Hepatocyte (in vitro differentiated cells): ENCODE data around the gene GPR152. TPM values are rescaled to one million over a fixed set of nuclear protein-coding genes. Genes with fewer than 3 reads are reported as not detected.
A peak's percentile ranks its signal among the peaks of the same experiment; 100 is the strongest.

Experiments used
- DNase-seq: peaks from one replicate; pipeline ENCODE4 v3.0.0-alpha.2; 2016; ENCODE audit warnings: low spot score
- H2AFZ ChIP-seq: fragments of 200-600 bp; sonication (generic); 2 replicates; pipeline ENCODE4 v1.6.0; 2016; ENCODE audit warnings: antibody characterized with exemption, mild to moderate bottlenecking
- H3K27ac ChIP-seq: fragments of 200-600 bp; sonication (generic); 2 replicates; pipeline ENCODE4 v1.5.1; 2016; ENCODE audit warnings: mild to moderate bottlenecking
- H3K27me3 ChIP-seq: fragments of 200-600 bp; sonication (generic); 2 replicates; pipeline ENCODE4 v1.6.1; 2016
- H3K36me3 ChIP-seq: fragments of 200-600 bp; sonication (generic); replicated peaks from 2 replicates; pipeline ENCODE4 v1.5.1; 2016; ENCODE audit warnings: low read depth; ENCODE audit not compliant: insufficient read depth
- H3K4me1 ChIP-seq: fragments of 200-600 bp; sonication (generic); 2 replicates; pipeline ENCODE4 v1.5.1; 2016; ENCODE audit warnings: mild to moderate bottlenecking, moderate library complexity; ENCODE audit not compliant: insufficient read depth
- H3K4me2 ChIP-seq: fragments of 200-600 bp; sonication (generic); 2 replicates; pipeline ENCODE4 v1.6.0; 2016
- H3K4me3 ChIP-seq: fragments of 200-600 bp; sonication (generic); 2 replicates; pipeline ENCODE4 v1.5.1; 2016; ENCODE audit warnings: mild to moderate bottlenecking
- H3K79me2 ChIP-seq: fragments of 200-600 bp; sonication (generic); 2 replicates; pipeline ENCODE4 v1.6.0; 2017; ENCODE audit warnings: mild to moderate bottlenecking
- H3K9me2 ChIP-seq: fragments of 200-600 bp; sonication (generic); replicated peaks from 2 replicates; pipeline ENCODE4 v1.6.0; 2017; ENCODE audit warnings: mild to moderate bottlenecking; ENCODE audit not compliant: insufficient read depth
- H3K9me3 ChIP-seq: fragments of 200-600 bp; sonication (generic); 2 replicates; pipeline ENCODE4 v1.5.1; 2016; ENCODE audit warnings: low read depth, mild to moderate bottlenecking
- H4K20me1 ChIP-seq: fragments of 200-600 bp; sonication (generic); 2 replicates; pipeline ENCODE4 v1.6.0; 2016; ENCODE audit warnings: mild to moderate bottlenecking; ENCODE audit not compliant: insufficient read depth, poor library complexity, severe bottlenecking
- EZH2 ChIP-seq: fragments of 200-600 bp; sonication (generic); IDR thresholded peaks from 2 replicates; pipeline ENCODE4 v1.6.1; 2016; ENCODE audit warnings: antibody characterized with exemption, mild to moderate bottlenecking, borderline replicate concordance
- EZH2phosphoT487 ChIP-seq: fragments of 200-600 bp; sonication (generic); IDR thresholded peaks from one replicate; pipeline ENCODE4 v1.6.1; 2018; ENCODE audit warnings: antibody characterized with exemption, mild to moderate bottlenecking, low read depth, moderate library complexity; ENCODE audit not compliant: unreplicated experiment, severe bottlenecking
- WGBS: methylation state at CpG from one replicate; pipeline ENCODE4 v1.1.6; 2016; ENCODE audit warnings: low lambda C conversion rate; ENCODE audit errors: missing lambda C conversion rate; 5-methylcytosine and 5-hydroxymethylcytosine counted together
- polyA plus RNA-seq: library from polyadenylated mRNA; unstranded; fragments of >200 nt; fragmentation: Nextera tagmentation; extraction: Ambion mirVana; gene quantifications from 2 replicates; pipeline ENCODE4 v1.2.1, GENCODE V29; 2016
- total RNA-seq: library from RNA; depleted of rRNA; stranded (reverse); fragments of >200 nt; gene quantifications from 2 replicates; pipeline ENCODE4 v1.2.3, GENCODE V29; 2014
- TF ChIP-seq, protein P1 (sequence below): fragments of 200-600 bp; sonication (generic); IDR thresholded peaks from 2 replicates; pipeline ENCODE4 v1.5.1; 2016; ENCODE audit warnings: antibody characterized with exemption, mild to moderate bottlenecking; ENCODE audit not compliant: poor library complexity

Gene GPR152
- total and polyA plus RNA-seq, 2 experiments from 2014 or later: not detected

DNA sequence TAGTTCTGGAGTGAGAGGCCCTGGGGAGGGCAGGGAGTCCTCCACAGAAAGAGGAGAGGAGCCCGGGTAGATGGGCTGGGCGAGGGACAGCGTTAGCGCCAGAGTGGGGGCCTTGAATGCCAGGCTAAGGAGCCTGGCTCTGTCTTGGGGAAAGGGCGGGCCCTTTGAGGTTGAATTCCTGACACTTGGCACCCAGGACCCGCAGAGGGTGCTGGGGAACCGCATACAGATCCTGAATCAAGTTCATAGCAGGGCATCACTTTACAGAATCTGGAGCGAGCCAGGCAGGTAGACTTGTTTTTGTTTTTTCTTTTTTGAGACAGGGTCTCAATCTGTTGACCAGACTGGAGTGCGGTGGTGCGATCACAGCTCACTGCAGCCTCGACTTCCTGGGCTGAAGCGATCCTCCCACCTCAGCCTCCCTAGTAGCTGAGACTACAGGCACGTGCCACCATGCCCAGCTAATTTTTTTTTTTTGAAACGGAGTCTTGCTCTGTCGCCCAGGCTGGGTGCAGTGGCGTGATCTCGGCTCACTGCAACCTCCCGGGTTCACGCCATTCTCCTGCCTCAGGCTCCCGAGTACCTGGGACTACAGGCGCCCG lies 31.0 kb downstream of the GPR152 start:
- Histone ChIP-seq H3K4me2 (peak overlapping the region; percentile 94), H3K27me3 (no peaks in the 10 kb centered on the region), H4K20me1 (no peaks in the 10 kb centered on the region), H3K9me2 (no peaks in the 10 kb centered on the region), H3K4me3 (no peak overlapping the region), H3K27ac (peak overlapping the region; percentile 49), H2AFZ (peak overlapping the region; percentile 67), H3K9me3 (no peaks in the 10 kb centered on the region), H3K36me3 (no peaks in the 10 kb centered on the region), H3K4me1 (peaks cover 8% of the 10 kb centered on the region), H3K79me2 (no peaks in the 10 kb centered on the region)
- WGBS: 74% methylated on average over 22 of the region's 22 CpGs
- DNase-seq: no peak
- TF ChIP-seq EZH2: no peak
- TF ChIP-seq EZH2phosphoT487: no peak

DNA sequence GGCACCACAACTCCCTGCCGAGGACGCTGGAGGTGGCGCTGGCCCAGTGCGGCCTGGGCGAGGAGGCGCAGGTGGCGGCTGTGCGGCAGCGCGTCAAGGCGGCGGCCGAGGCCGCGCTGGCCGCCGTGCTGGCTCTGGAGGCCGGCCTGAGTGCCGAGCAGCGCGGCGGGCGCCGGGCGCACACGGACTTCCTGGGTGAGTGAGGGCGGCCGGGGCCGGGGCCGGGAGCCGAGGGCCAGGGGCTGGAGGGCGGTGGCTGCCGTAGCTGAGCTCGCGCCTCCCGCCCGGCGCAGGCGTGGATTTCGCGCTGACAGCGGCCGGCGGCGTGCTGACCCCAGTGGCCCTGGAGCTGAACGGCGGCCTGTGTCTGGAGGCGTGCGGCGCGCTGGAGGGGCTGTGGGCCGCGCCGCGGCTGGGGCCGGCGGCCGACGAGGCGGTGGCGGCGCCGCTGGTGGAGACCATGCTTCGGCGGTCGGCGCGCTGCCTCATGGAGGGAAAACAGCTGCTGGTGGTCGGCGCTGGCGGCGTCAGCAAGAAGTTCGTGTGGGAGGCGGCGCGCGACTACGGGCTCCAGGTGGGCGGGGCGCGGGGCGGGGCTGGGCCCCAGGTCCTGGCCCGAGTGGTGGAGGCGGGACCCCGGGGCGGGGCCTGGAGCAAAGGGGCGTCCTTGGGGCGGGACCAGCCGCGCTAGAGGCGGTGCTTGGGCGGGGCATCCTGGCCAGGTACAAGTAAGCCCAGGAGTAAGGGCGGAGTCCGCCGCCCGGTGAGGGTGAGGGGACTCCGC lies 31.7 kb downstream of the GPR152 start:
- Histone ChIP-seq H4K20me1 (no peaks in the 10 kb centered on the region), H3K4me3 (peak overlapping the region; percentile 81), H3K9me2 (no peaks in the 10 kb centered on the region), H3K4me1 (peaks cover 8% of the 10 kb centered on the region), H3K27me3 (no peaks in the 10 kb centered on the region), H3K79me2 (no peaks in the 10 kb centered on the region), H3K36me3 (no peaks in the 10 kb centered on the region), H3K27ac (peak overlapping the region; percentile 92), H3K4me2 (peak overlapping the region; percentile 94), H2AFZ (peak overlapping the region; percentile 67), H3K9me3 (no peaks in the 10 kb centered on the region)
- peak; percentile 99 for DNase-seq
- WGBS: 1% methylated on average over 65 of the region's 97 CpGs
- TF ChIP-seq EZH2phosphoT487 (no peak), EZH2 (no peak)
- TF ChIP-seq, protein P1, sequence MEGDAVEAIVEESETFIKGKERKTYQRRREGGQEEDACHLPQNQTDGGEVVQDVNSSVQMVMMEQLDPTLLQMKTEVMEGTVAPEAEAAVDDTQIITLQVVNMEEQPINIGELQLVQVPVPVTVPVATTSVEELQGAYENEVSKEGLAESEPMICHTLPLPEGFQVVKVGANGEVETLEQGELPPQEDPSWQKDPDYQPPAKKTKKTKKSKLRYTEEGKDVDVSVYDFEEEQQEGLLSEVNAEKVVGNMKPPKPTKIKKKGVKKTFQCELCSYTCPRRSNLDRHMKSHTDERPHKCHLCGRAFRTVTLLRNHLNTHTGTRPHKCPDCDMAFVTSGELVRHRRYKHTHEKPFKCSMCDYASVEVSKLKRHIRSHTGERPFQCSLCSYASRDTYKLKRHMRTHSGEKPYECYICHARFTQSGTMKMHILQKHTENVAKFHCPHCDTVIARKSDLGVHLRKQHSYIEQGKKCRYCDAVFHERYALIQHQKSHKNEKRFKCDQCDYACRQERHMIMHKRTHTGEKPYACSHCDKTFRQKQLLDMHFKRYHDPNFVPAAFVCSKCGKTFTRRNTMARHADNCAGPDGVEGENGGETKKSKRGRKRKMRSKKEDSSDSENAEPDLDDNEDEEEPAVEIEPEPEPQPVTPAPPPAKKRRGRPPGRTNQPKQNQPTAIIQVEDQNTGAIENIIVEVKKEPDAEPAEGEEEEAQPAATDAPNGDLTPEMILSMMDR: no peak

DNA sequence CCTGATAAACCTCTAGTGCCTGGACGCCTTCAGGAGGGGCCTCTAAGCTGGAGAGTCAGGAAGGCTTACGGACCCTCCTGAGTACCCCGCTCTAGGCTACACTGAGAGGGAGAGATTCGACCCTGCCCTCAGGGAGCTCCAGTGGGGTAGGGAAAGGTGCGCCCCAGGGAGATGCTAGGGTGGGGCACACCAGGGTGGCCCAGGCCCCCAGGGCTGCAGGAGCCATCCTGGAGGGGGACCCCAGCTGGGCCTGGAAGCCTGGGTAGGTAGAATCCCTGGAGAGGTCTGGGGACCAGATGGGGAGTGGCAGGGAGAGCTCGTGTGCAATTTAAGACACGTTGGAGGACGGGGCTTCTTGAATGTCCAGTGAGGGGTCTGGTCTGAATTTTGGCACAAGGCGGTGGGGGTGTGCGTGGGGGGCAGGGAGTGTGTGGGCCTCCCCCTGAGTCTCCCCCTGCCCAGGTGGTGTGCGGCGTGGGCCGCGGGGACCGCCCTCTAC lies 32.3 kb downstream of the GPR152 start:
- no peaks in the 10 kb centered on the region for H3K9me3 ChIP-seq
- no peaks in the 10 kb centered on the region for H3K36me3 ChIP-seq
- H3K4me3 ChIP-seq: peak overlapping the region; percentile 81
- H3K27me3 ChIP-seq: no peaks in the 10 kb centered on the region
- H3K27ac ChIP-seq: peak overlapping the region; percentile 92
- TF ChIP-seq EZH2: no peak
- TF ChIP-seq, protein P1: no peak
- TF ChIP-seq EZH2phosphoT487: no peak
- H3K4me2 ChIP-seq: peak overlapping the region; percentile 94
- H3K9me2 ChIP-seq: no peaks in the 10 kb centered on the region
- 57% methylated on average over 10 of the region's 15 CpGs for WGBS
- DNase-seq: no peak
- H3K4me1 ChIP-seq: peaks cover 10% of the 10 kb centered on the region
- no peaks in the 10 kb centered on the region for H4K20me1 ChIP-seq
- H2AFZ ChIP-seq: no peak overlapping the region
- H3K79me2 ChIP-seq: no peaks in the 10 kb centered on the region
